KOPT-K1 (cell line): Measurements from ENCODE around the gene MARS1.

ENCODE experiments used
- H3K27ac ChIP-seq: fragments of 200-600 bp; sonication (generic); 2 replicates; pipeline ENCODE4 v1.5.1; 2016; ENCODE audit warnings: antibody characterized with exemption, mild to moderate bottlenecking, low read depth, low read length; ENCODE audit not compliant: poor library complexity, severe bottlenecking
- H3K36me3 ChIP-seq: fragments of 200-600 bp; sonication (generic); 2 replicates; pipeline ENCODE4 v1.5.1; 2017; ENCODE audit warnings: antibody characterized with exemption, mild to moderate bottlenecking, low read length, moderate library complexity; ENCODE audit not compliant: insufficient read depth
- H3K9me3 ChIP-seq: fragments of 200-600 bp; sonication (generic); 2 replicates; pipeline ENCODE4 v1.5.1; 2017; ENCODE audit warnings: antibody characterized with exemption, low read length, mild to moderate bottlenecking; ENCODE audit not compliant: insufficient read depth, poor library complexity, severe bottlenecking

The MARS1 gene

DNA sequence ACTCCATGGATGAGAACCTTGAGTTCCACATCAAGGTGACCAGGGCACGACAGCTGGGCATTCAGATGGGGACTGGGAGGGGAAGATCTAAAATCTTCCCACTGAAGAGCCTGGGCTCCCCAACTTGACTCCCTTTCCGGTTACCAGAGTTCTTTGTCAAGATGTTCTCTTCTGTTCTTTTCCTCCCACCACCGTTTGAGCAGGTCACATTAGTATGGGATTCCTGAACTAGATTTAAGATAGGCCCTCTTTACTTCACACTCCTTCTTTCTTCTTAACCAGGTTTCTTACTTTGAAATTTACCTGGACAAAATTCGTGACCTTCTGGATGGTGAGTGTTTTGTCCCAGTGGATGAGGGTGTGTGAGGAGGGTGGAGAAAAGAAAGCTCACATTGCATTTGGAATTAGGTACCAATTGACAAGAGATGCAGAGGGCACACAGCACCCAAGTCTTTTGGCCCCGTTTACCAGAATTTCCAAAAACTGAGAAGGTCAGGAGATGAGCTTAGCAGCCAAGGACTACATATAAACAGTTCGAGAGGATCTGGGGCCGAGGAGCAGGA is 76.4 kb downstream of the MARS1 start:
- H3K9me3 ChIP-seq: no peaks in the 10 kb centered on the region
- no peaks in the 10 kb centered on the region for H3K36me3 ChIP-seq
- no peak overlapping the region for H3K27ac ChIP-seq
